Thoracic aorta endothelial cell (primary cell): Measurements from ENCODE around the gene KISS1R. TPM values are rescaled to one million over a fixed set of nuclear protein-coding genes. Genes with fewer than 3 reads are reported as not detected.

ENCODE experiments used
- small RNA-seq: library from RNA; depleted of rRNA; stranded (forward); fragments of <200 nt; gene quantifications from one replicate; pipeline ENCODE3, GENCODE V24; 2012
- total RNA-seq: library from RNA; depleted of rRNA; stranded (reverse); fragments of >200 nt; gene quantifications from 2 replicates; pipeline ENCODE4 v1.2.3, GENCODE V29; 2012

Gene KISS1R
- not detected in 2 replicates for total RNA-seq

GRCh38 chr19:917323-918151 lies at the start of gene KISS1R:
Gene KISS1R, plus strand, starts transcription at chr19:917333. Its CDS starts 170 bp downstream, at chr19:917503.

GRCh38 chr19:892894-893689 lies 24.0 kb upstream of the KISS1R start, which contains the start of the genes MED16 and RNU6-9:
Gene MED16, minus strand, starts transcription at chr19:893187. Its CDS starts 2,056 bp downstream, at chr19:891131.
Gene RNU6-9, plus strand, starts transcription at chr19:893484.

GRCh38 chr19:913080-913748 lies 3.9 kb upstream of the KISS1R start, which contains the start of gene R3HDM4:
Gene R3HDM4, minus strand, starts transcription at chr19:913219. Its CDS starts 62 bp downstream, at chr19:913157.

GRCh38 chr19:925526-926322 lies 8.6 kb downstream of the KISS1R start, which contains the start of gene ARID3A:
Gene ARID3A, plus strand, starts transcription at chr19:926035. Its CDS starts 3,494 bp downstream, at chr19:929529.

Small RNAs within 50 kb of the gene (small RNA-seq; reads per million reads assigned to genes)
- gene RNU6-9 = 7.8 reads per million, percentile 89 among the genes with 10 or more reads in this experiment

Other genes with a start within 250 kb of the KISS1R start
- gene FSTL3, start 240.9 kb upstream of the KISS1R start, total RNA-seq = 9.3 and 21.8 TPM in 2 replicates
- not detected in 2 replicates for gene PRSS57, start 221.9 kb upstream of the KISS1R start, total RNA-seq
- 6.5 and 9.8 TPM in 2 replicates for gene PALM, start 208.4 kb upstream of the KISS1R start, total RNA-seq
- gene MISP, start 166.2 kb upstream of the KISS1R start, total RNA-seq = 0.13 TPM in 1 of 2 replicates, not detected in the other
- gene PTBP1, start 119.9 kb upstream of the KISS1R start, total RNA-seq = 200 and 249 TPM in 2 replicates
- gene PLPPR3, start 95.4 kb upstream of the KISS1R start, total RNA-seq = 0.07 and 0.40 TPM in 2 replicates
- not detected in 2 replicates for gene AZU1, start 89.5 kb upstream of the KISS1R start, total RNA-seq
- gene PRTN3, start 76.3 kb upstream of the KISS1R start, total RNA-seq = not detected in 2 replicates
- gene ELANE, start 65.0 kb upstream of the KISS1R start, total RNA-seq = not detected in 2 replicates
- gene CFD, start 57.7 kb upstream of the KISS1R start, total RNA-seq = 1.1 and 2.3 TPM in 2 replicates
- 25.5 and 29.4 TPM in 2 replicates for gene MED16, start 24.1 kb upstream of the KISS1R start, total RNA-seq
- gene RNU6-9, start 23.8 kb upstream of the KISS1R start, total RNA-seq = not detected in 2 replicates
- 20.1 and 26.1 TPM in 2 replicates for gene R3HDM4, start 4.1 kb upstream of the KISS1R start, total RNA-seq
- gene ARID3A, start 8.7 kb downstream of the KISS1R start, total RNA-seq = 6.9 and 10.0 TPM in 2 replicates
- gene WDR18, start 67.0 kb downstream of the KISS1R start, total RNA-seq = 47.2 and 65.5 TPM in 2 replicates
- gene GRIN3B, start 83.1 kb downstream of the KISS1R start, total RNA-seq = 0.43 and 0.80 TPM in 2 replicates
- 61.7 and 66.5 TPM in 2 replicates for gene TMEM259, start 103.8 kb downstream of the KISS1R start, total RNA-seq
- gene RNU6-2, start 104.2 kb downstream of the KISS1R start, total RNA-seq = not detected in 2 replicates
- gene CNN2, start 109.3 kb downstream of the KISS1R start, total RNA-seq = 140 and 181 TPM in 2 replicates
- 4.1 and 6.2 TPM in 2 replicates for gene ABCA7, start 122.8 kb downstream of the KISS1R start, total RNA-seq
- 6.8 and 12.9 TPM in 2 replicates for gene ARHGAP45, start 149.8 kb downstream of the KISS1R start, total RNA-seq
- 82.4 and 139 TPM in 2 replicates for gene POLR2E, start 178.0 kb downstream of the KISS1R start, total RNA-seq
- 226 and 365 TPM in 2 replicates for gene GPX4, start 186.7 kb downstream of the KISS1R start, total RNA-seq